HuH-7 (cell line): ENCODE data around the gene PGA5.
"Not testable (repeated sequence)": the region's sequence is repeated elsewhere in the genome, so short reads cannot be mapped to it uniquely, and the experiment has no call there.

Experiments
- DNase-seq: peaks from one replicate; pipeline ENCODE4 v3.0.0; 2011; ENCODE audit warnings: low spot score

Gene PGA5

DNA sequence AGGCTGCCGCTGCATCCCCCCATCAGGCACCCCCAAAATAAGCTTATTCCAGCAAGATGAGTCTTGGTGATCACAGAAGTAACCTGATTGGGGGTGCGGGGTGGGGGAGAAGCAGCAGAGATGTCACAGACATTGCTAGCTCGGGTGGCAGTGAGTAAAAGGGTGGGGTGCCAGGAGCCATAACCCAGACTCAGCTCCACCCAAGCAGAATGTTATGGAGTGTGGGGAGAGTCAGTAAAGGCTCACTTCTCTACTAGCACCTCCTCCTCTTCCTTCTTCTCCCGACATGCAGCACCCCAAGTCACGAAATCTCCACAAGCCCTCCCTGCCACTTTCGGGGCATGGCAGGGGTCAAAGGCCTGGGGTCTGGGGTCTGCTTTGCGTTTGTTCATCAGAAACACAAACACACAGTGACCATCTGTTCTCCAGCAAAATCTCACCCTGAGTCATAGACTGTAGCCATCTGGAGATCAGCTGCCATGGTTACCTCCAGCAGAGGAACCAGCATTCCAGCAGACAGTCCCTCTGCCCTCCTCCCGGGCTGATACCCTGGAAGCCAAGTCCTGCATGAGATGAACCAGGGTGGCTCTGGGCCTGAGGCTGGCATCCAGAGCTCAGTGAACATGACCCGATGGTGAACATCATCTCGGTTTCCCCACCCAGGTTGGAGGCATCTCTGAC lies 14.4 kb upstream of the PGA5 start:
- not testable (repeated sequence) for DNase-seq

DNA sequence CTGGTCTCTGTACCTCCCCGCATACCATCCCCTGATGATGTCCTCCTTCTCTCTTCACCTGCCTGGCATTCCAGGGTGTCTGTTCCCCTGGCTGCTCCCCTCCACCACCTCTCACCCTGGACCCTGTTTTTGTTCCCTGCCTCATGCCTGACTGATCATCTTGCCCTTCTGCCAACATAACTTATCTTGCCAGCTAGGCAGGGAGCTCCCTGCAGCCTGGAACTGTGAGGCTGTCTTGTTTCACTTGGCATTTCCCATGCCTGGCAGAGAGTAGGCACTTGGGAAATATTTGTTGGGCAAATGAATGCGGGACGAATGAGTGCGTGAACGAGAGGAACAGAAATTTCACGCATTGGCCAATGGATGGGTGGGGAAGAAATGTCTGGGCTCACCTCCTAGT lies 11.5 kb upstream of the PGA5 start:
- not testable (repeated sequence) for DNase-seq

DNA sequence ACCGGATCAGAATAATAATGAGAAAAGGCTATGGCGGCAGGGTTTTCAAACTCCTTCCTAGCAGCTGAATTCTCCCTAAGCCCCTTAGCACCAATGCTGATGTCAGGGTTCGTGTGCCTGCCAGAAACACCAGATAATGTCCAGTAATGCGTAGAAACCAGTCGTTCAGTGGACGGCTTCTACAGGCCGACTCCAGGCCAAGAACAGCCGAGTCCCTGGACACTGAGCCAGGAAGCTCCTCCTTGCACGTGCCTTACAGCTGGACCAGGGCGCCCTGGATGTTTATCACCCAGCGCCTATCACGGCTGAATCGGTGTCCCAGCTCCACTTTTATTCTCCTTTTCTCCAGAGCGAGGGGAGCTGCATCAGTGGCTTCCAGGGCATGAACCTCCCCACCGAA lies 9.9 kb upstream of the PGA5 start:
- DNase-seq, result not testable (repeated sequence)

DNA sequence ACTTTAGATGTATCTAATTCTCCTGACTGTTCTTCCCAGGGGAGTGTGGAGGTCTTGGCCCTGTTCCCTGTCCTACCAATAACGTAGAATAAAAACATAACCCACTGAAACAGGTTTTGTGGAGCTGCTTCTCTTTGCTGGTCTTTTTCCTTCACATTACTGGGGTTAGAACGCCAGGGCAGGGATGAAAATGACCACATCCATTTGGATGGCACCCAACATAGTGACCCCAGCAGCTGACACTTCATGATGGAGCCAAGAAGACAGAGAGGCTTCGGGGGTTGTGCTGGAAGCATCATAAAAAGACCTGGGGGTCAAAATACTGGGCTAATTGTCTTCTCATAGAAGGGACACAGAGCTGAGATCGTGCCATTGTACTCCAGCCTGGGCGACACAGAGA lies 9.4 kb upstream of the PGA5 start:
- DNase-seq, result not testable (repeated sequence)

DNA sequence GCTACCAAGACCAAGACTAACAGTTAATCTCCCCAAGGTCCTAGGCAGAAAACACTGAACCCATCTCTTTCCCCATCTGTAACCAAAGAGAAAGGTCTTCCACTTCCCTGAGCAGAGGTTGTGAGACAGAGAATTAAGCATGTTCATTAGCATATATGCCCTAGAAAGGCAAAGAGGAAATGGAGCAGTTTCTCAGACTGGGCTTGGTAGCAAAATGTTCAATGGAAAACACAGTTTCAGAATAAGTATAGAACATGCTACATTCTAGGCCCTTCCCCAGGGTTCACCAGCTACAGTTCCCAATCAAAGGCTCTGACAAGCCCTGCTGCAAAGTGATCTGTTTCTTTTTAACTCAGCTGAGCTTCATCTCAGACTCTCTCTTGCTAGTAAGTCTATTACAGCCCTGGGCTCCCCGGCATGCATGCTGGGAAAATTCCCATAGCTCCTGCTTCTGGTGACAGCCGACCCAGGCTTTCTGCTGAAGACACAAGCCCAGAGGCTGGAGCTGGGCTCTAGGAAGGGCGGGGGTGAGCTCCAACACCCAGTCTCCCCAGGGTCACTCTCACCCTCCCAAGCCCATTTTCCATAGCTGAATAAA lies 8.3 kb upstream of the PGA5 start:
- DNase-seq, result not testable (repeated sequence)

DNA sequence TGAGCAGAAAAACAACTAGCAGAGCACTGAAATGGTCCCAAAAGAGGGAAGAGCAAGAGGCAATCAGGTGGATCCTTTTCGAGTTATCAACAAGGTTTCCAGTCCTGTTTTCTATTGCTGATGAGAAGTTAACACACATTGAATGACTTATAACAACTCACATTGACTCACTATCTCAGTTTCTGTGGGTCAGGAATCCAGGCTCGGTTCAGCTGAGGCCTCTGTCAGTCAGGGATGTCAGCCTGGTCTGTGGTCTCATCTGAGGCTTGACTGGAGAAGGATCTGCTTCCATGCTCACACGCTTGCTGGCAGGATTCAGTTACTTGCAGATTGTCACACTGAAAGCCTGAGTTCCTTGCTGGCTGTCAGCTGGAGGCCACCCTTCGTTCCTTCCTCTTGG lies 3.8 kb upstream of the PGA5 start:
- not testable (repeated sequence) for DNase-seq

DNA sequence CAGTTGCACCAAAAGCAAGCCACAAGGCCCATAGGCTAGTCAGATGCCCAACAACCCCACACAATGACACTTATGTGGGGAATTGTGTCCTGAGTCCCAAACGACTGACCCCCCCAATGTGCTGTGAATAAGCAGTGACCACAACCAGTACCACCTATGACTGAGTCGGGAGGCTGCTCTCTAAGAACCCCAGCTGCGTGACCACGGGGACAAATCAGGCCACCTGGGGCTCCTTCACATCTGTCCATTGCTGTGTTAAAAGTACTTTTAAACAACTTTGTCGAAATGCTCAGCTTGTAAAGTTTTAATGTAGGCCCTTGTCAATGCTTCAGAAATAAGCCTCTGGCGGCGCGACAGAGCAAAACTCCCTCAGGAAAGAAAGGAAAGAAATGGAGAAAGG lies 687 bp upstream of the PGA5 start:
- DNase-seq, result not testable (repeated sequence)

DNA sequence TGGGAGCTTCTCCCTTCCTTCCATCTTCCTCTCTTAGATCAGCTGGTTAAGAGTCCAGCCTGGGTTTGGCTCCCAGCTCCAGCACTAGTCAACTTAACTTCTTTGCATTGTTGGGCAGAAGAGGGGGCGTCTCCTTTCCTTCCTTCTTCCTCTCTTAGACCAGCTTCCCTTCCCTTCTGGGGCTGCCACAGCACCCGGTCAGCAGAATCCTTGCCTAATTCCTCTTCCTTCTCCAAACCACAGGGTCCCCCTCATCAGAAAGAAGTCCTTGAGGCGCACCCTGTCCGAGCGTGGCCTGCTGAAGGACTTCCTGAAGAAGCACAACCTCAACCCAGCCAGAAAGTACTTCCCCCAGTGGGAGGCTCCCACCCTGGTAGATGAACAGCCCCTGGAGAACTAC lies 551 bp downstream of the PGA5 start:
- DNase-seq, result not testable (repeated sequence)

DNA sequence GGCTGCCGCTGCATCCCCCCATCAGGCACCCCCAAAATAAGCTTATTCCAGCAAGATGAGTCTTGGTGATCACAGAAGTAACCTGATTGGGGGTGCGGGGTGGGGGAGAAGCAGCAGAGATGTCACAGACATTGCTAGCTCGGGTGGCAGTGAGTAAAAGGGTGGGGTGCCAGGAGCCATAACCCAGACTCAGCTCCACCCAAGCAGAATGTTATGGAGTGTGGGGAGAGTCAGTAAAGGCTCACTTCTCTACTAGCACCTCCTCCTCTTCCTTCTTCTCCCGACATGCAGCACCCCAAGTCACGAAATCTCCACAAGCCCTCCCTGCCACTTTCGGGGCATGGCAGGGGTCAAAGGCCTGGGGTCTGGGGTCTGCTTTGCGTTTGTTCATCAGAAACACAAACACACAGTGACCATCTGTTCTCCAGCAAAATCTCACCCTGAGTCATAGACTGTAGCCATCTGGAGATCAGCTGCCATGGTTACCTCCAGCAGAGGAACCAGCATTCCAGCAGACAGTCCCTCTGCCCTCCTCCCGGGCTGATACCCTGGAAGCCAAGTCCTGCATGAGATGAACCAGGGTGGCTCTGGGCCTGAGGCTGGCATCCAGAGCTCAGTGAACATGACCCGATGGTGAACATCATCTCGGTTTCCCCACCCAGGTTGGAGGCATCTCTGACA lies 4.4 kb downstream of the PGA5 start:
- DNase-seq, result not testable (repeated sequence)

DNA sequence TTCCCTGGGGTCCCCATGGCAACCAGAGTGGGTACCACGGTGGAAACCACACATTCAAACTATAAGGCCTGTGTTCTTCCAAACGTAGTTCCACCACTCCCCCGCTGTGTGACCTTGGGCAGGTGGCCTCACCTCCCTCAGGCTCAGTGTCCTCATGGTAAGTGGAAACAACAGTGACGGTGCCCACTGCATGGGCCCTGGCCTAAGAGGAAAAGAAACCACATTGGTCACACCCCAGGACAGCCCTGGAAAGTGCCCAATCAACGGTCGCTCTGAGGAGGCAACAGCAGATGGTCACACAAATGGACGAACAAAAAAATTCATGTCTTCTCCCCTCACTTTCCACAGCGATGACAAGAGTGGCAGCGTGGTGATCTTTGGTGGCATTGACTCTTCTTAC lies 7.1 kb downstream of the PGA5 start:
- DNase-seq, result not testable (repeated sequence)

DNA sequence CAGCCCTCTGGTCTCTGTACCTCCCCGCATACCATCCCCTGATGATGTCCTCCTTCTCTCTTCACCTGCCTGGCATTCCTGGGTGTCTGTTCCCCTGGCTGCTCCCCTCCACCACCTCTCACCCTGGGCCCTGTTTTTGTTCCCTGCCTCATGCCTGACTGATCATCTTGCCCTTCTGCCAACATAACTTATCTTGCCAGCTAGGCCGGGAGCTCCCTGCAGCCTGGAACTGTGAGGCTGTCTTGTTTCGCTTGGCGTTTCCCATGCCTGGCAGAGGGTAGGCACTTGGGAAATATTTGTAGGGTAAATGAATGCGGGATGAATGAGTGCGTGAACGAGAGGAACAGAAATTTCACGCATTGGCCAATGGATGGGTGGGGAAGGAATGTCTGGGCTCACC lies 8.2 kb downstream of the PGA5 start:
- DNase-seq, result not testable (repeated sequence)

DNA sequence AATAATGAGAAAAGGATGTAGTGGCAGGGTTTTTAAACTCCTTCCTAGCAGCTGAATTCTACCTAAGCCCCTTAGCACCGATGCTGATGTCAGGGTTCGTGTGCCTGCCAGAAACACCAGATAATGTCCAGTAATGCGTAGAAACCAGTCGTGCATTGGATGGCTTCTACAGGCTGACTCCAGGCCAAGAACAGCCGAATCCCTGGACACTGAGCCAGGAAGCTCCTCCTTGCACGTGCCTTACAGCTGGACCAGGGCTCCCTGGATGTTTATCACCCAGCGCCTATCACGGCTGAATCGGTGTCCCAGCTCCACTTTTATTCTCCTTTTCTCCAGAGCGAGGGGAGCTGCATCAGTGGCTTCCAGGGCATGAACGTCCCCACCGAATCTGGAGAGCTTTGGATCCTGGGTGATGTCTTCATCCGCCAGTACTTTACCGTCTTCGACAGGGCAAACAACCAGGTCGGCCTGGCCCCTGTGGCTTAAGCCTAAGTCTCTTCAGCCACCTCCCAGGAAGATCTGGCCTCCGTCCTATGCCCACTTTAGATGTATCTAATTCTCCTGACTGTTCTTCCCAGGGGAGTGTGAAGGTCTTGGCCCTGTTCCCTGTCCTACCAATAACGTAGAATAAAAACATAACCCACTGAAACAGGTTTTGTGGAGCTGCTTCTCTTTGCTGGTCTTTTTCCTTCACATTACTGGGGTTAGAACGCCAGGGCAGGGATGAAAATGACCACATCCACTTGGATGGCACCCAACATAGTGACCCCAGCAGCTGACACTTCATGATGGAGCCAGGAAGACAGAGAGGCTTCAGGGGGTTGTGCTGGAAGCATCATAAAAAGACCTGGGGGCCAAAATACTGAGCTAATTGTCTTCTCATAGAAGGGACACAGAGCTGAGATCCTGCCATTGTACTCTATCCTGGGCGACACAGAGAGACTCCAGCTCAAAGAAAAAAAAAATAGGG lies 10.1 kb downstream of the PGA5 start:
- not testable (repeated sequence) for DNase-seq

DNA sequence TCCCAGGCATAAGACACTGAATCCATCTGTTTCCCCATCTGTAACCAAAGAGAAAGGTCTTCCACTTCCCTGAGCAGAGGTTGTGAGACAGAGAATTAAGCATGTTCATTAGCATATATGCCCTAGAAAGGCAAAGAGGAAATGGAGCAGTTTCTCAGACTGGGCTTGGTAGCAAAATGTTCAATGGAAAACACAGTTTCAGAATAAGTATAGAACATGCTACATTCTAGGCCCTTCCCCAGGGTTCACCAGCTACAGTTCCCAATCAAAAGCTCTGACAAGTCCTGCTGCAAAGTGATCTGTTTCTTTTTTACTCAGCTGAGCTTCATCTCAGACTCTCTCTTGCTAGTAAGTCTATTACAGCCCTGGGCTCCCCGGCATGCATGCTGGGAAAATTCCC lies 11.4 kb downstream of the PGA5 start:
- not testable (repeated sequence) for DNase-seq

DNA sequence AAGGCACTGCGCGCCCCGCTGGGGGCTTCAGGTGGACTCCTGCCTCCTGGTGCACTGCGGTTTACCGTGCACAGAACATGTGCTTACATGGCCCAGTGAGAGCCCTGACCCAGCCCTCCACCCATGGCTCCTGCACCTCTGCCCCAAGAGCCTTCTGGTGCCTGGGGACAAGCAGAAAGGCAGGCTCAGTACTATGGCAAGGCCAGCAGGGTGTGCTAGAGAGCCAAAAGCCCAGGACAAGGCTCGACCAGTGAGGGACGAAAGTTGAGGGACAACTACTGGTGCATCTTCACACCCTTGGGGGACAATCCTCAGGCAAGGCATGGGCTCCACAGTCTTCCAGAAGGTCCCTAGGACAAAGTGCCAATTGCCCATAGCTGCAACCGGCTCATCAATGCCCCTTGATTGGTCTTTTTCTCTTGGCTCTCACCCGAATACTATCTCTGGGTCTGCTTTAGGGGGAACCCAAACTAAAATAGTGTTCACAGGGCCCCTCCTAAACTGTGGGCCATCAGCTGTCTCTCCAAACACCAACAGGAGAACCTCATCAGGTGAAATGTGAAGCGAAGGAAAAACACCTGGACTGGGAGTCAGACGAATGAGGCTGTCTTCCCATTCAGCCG lies 13.5 kb downstream of the PGA5 start:
- peak; percentile 95 for DNase-seq

DNA sequence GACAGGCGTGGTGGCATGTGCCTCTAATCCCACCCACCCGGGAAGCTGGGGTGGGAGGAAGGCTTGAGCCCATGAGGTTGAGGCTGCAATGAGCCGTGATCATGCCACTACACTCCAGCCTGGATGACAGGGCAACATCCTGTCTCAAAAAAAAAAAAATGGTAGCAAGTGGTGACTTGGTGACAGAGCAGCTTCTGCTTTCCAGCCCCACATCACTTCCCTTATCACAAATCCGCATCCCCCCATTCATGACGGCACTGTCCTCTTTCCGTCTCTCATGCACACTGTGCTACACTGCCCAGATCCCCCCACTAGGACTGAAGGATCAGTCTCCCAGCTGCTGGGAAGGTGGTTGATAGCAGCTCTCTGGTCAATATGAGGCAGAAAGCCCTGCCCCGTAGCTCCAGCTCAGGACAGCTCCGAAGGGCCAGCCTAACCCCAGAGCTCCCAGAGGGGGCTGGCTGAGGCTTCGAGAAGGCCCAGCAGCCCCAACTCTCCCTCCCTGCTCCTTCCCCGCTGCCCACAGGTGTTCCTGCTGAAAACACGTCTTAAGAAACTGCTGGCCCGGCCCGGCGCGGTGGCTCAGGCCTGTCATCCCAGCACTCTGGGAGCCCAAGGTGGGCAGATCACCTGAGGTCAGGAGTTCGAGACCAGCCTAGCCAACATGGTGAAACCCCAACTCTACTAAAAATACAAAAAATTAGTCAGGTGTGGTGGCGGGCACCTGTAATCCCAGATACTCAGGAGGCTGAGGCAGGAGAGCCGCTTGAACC lies 15.9 kb downstream of the PGA5 start:
- DNase-seq, result no peak

DNA sequence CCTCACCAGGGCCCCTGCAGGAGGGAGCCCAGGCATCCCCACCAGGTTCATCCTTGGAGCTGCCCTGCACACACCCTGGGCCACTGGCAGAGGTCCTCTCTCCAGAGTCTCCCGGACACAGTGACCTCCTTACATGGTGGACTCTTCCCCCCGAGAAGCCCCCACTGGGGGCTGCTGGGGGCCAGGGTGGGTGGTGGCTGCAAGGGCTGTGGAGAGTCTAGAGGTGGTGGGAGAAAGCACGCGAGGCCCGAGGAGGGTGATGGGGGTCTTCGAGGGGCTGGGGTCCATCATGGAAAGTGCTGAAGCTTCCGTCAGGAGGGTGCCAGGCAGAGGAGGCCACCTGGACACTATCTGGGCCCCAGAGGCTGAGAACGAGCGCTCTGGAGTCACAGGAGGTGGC lies 17.6 kb downstream of the PGA5 start:
- no peak for DNase-seq

DNA sequence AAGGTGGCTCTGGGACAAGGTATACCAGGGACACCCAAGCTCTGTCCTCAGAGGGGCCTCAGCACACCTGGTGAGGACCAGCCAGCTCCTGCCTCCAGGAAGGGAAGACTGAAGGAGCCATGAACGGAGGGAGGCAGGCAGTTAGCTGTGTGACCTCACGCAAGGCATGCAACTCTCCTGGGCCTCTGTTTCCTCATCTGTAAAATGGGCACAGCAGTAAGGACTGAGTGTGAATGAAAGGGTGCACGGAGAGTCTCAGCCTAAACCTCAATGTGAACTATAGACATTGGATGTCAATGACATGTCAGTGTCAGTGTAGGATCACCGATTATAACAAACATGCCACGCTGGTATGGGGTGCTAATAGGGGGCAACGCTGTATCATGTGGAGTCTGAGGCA lies 18.4 kb downstream of the PGA5 start:
- DNase-seq, result no peak

DNA sequence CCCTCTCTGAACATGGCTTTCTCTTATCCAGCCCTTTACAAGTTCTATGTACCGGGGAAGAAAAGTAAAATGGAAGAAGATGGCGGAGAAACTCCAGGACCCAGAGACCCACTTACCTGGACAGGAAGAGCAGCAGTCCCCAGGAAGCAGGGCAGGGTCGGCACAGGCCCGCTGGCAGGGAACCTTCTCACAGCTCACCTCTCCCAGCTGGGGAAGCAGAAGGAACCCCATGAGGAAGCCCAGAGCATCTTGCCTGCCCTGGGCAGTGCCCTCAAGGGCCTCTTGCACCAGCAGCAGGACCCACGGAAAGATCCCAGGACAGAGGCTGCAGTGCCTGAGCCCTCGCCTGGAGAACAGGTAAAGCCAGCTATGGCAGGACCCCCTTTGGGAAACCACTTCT lies 23.4 kb downstream of the PGA5 start:
- no peak for DNase-seq

DNA sequence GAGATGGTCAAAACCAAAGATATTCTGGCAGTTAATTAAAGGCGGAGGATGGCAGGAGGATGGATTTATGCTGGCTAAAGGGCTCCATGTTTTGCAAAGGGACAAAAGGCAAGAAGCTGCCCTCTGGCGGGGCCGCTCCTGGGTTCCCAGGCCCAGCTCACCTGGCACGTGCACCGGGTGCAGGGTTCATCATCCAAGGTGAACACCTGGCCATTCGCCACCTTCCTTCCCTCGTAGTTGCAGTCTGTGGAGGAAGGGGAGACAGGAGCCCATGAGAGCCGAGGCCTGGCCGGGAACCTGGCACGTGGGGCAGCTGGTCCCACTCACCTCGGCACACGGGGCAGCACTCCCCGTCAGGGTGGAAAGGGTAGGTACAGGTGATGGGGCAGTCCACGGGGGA lies 23.8 kb downstream of the PGA5 start:
- no peak for DNase-seq

DNA sequence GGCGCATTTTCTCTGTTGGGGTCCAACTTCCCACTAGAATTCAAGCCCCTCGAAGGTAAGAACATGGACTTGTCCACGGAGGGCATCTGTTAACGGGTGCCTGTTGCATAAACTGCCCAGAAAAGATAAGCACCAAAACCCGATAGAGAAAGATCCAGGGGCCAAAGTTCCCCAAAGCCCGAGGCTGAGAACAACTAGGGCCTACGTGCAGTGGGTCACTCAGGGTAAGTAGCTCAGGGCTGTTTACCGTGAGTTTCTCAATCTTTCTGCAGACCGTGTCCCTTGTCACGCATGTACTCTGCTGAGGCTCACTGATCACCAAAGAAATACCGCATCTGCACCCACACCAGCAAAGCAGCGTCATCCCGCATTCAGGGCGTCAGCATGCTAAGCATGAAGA lies 24.4 kb downstream of the PGA5 start:
- no peak for DNase-seq

DNA sequence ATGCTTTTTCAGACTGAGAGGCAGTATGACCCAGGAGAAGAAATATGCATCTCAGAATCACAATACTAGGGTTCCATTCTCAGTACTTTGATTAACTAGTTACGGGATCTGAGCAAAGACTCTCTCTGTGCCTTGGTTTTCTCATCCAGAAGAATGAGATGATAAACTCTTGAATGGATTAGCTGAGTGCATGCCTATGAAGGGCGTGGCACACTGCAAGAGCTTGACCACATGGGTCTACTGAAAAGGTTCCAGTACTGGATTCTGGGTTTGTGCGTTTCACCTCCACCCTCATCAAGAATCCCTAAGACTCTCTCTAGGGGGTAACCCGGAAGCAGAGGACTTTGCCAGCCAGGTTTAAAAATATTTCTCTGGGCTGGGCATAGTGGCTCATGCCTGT lies 25.6 kb downstream of the PGA5 start:
- no peak for DNase-seq
